Limb (tissue), 2 donors: ENCODE data around the gene GPR141.

Experiments used
- DNase-seq, 2 donors: peaks; one replicate each; pipeline ENCODE4 v3.0.0-alpha.2; 2016; ENCODE audit errors: extremely low spot score in 2 of 2

The GPR141 gene, protein sequence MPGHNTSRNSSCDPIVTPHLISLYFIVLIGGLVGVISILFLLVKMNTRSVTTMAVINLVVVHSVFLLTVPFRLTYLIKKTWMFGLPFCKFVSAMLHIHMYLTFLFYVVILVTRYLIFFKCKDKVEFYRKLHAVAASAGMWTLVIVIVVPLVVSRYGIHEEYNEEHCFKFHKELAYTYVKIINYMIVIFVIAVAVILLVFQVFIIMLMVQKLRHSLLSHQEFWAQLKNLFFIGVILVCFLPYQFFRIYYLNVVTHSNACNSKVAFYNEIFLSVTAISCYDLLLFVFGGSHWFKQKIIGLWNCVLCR

DNA sequence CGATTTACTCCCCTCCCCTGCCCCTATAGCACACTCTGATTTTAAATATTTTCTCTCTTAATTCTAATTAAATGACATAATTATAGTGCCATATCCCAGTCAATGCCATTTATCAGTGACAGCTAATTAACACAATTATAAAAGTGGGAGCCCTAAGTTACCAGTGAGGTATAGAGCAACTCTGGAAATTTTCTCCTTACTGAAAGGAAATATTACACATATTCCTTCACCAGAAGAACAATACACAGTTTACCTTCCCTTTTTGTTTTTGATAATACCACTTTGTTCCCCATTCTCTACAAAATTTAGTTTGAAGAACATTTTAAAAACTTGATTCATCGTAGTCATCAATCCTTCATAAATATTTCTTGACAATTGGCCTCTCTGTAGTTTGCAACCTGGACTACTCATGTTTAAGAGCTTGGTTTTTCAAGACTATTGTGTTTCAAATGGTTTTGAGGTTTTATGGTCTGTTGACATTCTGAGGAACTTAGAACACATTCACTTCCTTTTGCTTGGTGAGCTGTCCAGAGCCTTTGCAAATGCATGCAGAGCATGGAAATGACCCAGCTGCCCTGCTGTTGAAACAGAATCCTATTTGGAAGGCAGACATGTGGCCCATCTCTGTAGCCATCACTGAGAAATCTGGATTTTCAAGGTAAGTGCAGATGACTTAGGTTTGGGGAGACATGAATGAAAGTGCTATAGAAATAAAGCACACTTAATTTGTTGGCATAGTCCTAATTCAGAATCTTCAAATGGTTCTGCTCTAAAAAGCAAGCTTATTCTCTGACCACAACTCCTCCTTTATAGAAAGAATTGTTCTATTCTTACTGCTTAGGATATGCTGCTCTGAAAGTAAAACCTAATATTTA, at the start of gene GPR141:
TSS of gene GPR141 (plus strand) at position 521 of the 875 bp plus-strand sequence. CDS start 56,628 bp downstream, outside the sequence.
- no peak for DNase-seq

GRCh38 chr7:37635346-37635745, 48.2 kb upstream of the GPR141 start:
- DNase-seq: no peak

- no peak for DNase-seq
Measured at GRCh38 chr7:37642028-37642540, 41.5 kb upstream of the GPR141 start.

DNA sequence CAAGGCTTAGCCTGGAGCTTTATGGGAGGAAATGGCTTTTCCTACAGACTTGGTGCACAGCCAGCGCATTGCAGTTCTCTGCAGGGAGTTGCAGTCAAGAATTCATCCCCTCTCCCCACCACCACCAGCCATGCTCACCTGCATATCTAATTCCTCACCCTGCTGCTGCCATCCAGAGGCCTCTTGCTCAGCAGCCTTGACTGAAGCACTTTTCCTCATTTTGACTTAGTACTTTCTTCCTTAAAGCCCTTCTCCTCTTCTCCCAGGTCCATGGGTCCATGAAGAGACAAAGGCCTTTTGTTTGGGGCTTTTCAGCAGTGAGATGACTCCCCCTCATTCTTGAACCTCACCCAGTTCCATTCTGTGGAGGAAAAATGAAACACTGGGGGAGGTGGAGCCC, 39.7 kb upstream of the GPR141 start:
- no peak for DNase-seq

DNA sequence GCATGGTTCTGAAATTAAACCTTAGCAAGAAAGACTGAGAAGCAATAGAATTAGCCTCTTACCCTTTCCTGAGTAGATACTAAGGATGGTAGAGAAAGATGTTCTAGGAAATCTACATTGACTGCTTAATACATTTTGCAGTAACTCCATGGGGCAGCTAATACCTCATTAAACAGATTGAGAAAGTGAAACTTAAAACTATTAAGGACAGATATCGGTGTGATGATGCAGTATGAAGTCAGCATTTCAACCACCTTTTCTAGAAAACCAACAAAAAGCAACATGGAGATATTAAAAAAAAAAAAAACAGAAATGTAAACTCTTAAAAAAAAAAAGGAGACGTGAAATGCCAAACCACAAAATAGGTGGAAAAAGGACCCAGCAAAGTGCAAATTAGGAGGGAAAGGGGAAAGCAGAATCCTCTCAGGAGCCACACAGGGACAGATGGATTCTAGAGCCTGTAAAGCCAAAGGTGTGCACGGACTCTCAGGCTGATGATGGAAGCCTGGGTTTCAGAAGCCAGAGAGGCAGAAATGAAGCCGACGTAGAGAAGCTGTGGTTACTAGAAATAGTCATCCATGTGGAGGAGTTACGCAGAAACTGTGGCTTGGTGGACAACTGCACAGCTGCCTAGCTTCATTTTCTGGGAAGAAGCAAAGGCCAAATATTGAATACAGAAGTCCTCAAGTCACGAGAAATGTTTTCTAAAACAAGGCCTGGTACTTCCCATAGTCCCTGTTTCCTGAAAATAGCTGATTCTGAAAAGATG, 38.1 kb upstream of the GPR141 start:
- no peak for DNase-seq

DNA sequence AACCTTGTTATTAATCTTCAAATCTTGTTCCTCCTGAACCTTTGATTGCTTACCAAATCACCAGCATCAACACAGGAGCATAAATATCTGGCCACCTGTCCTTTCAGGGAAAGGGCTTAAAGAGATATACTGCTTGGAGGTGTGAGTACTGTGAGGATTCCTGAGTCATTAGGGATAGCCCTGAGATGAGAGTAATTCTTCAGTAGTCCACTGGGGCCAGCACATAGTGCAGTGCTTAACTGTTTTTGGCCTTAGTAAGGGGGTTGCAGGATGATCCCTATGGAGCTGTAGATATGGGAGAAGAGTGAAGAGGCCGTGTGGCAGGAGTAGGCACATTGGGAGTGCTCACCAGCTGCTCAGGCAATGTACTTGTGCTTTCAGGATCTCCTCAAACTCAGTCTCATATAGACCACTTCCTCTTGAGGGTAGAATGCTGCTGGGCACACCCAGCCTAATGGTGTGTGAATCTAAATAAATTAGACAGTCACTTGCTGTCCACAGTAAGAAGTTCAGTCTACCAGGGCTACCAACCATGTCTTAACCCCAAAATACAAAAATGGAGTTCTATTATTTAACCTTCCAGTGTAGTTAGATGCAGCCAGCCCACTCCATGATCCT, 26.5 kb upstream of the GPR141 start:
- no peak for DNase-seq

DNA sequence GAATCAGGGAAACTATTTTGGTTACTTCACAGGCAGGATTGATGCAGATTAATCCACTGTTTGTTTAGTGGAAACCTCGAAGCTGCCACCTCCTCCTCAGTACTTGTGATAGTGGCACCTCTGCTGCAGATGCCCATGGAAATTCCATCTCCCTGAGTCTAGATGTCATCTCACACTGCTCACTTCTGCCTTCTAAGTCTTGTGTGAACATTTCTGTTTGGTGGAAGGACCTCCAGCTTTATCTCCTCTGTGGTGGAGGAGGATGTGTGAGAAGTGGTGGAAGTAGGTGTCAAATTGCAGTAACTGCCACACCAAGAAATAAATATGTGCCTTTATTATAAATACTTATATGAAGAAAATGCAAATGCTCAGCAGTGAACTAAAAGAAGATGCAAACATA, 25.8 kb upstream of the GPR141 start:
- no peak for DNase-seq

DNA sequence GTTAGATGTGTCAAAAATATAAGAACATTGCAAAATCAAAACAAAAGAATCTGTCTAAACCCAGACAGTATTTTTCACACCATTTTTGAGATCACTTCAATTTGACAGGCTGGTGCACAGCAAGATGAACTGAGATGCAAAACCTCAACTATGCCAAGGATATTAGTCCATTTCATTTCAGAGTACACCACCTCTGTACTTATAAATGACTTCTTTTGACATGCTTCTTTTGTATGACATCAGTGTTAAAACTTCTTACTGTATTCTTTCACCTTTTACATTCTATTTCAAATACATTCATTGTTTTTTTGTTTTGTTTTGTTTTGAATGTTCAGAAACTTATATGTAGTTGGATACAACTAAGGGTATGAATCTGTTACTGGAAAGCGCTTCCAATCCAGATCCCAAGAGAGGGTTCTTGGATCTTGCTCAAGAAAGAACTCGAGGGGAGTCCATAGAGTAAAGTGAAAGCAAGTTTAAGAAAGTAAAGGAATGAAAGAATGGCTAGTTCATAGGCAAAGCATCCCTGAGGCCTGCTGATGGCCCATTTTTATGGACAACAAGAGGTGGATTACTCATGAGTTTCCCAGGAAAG, 23.5 kb upstream of the GPR141 start:
- no peak for DNase-seq

GRCh38 chr7:37660614-37661013, 23.0 kb upstream of the GPR141 start:
- no peak for DNase-seq

GRCh38 chr7:37663693-37664092, 19.9 kb upstream of the GPR141 start:
- no peak for DNase-seq

- no peak for DNase-seq
Measured at GRCh38 chr7:37665352-37666022, 18.1 kb upstream of the GPR141 start.

DNA sequence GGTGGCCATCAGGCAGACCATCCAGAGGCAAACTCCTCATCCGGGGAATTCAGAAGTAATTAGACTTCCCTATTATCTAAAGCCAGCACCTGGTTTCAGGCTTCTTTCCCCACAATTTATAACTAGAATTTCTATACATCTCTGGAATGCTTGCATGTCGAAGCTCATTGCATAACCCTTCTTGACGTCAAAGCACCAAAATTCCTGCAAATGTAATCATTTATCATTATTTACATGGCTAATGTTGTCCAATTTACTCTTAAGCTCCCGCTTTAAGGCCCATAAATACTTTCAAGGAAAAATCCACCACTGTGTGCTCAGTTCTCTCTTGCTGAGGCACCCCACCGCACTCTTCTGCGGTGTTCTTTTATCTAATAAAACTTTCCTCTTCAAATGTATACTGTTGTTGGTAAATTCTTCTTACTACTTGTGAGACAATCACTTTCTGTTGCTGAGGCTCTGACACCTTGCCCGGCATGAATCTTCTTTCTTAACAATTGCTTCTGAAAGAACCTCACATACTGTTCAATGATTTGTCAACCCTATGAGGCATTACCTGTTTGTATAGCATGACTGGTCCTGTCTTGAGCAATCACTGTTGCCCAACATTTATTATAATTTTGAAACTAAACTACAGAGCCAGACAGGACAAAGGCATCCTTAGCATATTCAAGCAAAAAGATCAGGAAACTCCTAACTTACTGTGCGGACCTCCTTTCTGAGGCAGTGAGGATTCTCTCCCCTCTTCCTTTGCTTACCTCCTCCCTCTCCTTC, 17.4 kb upstream of the GPR141 start:
- no peak for DNase-seq

DNA sequence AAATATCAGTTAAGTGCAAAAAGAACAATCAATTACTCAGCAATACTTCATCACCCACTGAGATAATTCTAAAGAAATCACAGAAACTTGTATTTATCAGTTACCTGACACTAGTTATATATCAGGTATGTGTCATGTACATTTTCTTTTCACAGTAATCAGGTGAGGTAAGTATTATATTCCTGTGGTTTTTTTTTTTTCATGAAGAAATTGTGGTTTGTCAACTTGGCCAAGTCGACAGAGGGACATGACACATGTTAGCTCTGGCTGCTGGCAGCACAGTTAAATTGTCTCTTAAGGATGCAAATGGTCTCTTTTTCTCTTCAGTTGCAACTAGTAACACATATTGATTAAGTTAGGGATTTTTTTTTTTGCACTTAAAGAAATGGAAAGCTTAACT, 13.7 kb upstream of the GPR141 start:
- no peak for DNase-seq

- no peak for DNase-seq
Measured at GRCh38 chr7:37670436-37670835, 13.1 kb upstream of the GPR141 start.

DNA sequence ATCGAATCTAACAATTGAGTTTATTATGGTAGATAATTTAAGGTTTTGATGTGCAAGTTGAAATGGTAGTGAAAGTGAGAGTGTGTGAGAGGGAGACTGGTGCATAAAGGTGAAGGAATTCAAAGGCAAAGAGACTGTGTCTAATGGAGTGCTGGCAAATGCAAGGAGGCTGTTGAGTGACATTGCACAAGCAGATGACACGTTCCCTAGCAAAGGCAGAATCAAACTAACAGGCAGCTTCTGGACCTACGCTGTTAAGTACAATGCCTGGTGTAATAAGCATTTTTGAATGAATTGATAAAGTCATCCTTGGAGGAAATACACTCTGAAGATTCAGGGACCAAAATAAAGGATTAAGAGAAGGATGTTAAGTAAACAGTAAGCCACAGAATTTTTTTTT, 11.7 kb upstream of the GPR141 start:
- DNase-seq: no peak

DNA sequence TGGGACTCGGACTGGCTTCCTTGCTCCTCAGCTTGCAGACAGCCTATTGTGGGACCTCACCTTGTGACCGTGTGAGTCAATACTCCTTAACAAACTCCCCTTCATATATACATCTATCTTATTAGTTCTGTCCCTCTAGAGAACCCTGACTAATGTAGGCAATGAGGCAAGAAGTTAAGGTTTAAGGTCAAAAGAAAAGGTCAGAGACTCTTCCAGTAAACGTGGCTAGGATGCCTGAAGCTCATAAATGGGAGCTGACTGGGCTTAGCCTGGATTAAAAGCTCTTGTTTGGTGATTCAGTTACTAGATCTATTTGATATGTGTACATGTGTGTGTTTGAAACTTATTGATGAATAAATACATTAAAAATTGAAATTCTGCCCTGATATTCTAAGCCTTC, 10.6 kb upstream of the GPR141 start:
- DNase-seq: no peak

- DNase-seq: no peak
Measured at GRCh38 chr7:37673523-37673922, 10.0 kb upstream of the GPR141 start.

DNA sequence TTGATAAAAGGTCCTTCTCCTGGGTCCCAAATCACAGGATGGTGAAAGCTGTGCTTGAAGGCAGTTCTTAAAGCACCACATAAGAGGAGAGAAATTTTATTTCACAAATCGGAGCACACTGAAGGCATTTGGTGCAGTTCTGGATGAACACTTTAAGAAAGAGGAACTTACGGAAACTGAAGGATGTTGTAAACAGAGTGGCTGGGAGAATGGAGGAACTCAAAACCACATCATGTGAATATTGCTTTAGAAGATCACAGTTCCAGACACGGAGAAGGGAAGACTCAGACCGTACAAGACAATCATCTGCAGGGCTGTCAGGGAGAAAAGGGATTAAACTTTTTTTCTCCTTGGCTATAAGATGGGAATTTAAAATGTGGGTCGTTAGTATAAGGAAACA, 9.0 kb upstream of the GPR141 start:
- DNase-seq: no peak

DNA sequence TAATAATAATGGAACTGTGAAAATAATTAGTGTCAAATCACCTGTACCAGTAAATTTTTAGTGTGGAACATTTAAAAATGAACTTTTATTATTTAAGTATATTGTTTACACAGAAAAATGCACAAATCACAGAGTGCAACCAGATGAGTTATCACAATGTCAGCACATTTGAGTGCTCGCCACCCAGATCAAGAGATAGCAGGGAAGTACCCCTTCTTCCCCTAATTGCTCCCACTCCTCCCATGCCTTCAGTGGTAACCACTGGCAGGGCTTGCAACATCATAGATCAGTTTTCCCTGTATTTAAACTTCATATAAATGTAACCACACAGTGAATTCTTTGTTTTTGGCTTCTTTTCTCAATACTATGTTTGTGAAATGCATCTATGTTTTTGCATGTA, 7.8 kb upstream of the GPR141 start:
- no peak for DNase-seq

- DNase-seq: no peak
Measured at GRCh38 chr7:37684927-37685326, 1.4 kb downstream of the GPR141 start.
